HFFc6 (cell line): ENCODE measurements around the gene CDC42BPG. TPM values are rescaled to one million over a fixed set of nuclear protein-coding genes. Genes with fewer than 3 reads are reported as not detected.

Experiments used
- DNase-seq: peaks from one replicate; pipeline ENCODE4 v3.0.0-alpha.2; 2018
- H3K27ac Mint-ChIP-seq: 2 replicates; pipeline ENCODE4 v1.8.0; 2020; ENCODE audit warnings: mild to moderate bottlenecking, mixed read lengths
- H3K27me3 Mint-ChIP-seq: 2 replicates; pipeline ENCODE4 v1.8.0; 2021; ENCODE audit warnings: mild to moderate bottlenecking, moderate library complexity, mixed read lengths; ENCODE audit not compliant: insufficient read depth
- H3K36me3 Mint-ChIP-seq: 2 replicates; pipeline ENCODE4 v1.8.0; 2021; ENCODE audit warnings: low read depth, mixed read lengths
- H3K4me1 Mint-ChIP-seq: 2 replicates; pipeline ENCODE4 v1.8.0; 2020; ENCODE audit warnings: low read depth, mixed read lengths
- H3K4me3 Mint-ChIP-seq: 2 replicates; pipeline ENCODE4 v1.8.0; 2020; ENCODE audit warnings: mild to moderate bottlenecking, moderate library complexity, mixed read lengths
- H3K9me3 Mint-ChIP-seq: 2 replicates; pipeline ENCODE4 v1.8.0; 2020; ENCODE audit warnings: mild to moderate bottlenecking, mixed read lengths
- CTCF ChIP-seq: fragments of 200-600 bp; sonication (generic); IDR thresholded peaks from 2 replicates; pipeline ENCODE4 v1.5.0; 2021; ENCODE audit warnings: antibody characterized with exemption, mild to moderate bottlenecking
- total RNA-seq, 6 experiments: library from RNA; stranded (reverse); fragmentation: NEBNext Ultra II Directional; extraction: Animal tissue kit (Norgen Biotek cat#: 25700); gene quantifications; 2 replicates in 1 of 6; 3 replicates in 5 of 6; pipeline ENCODE4 v1.2.3, GENCODE V29; 2021

CDC42BPG gene
- total RNA-seq, 6 experiments from 2014 or later: 0.02 to 0.21 (median 0.05) TPM; not detected in 1

- Mint-ChIP-seq H3K27ac (no peak overlapping the region), H3K4me3 (no peak overlapping the region), H3K9me3 (no peaks in the 10 kb centered on the region), H3K4me1 (peaks cover 7% of the 10 kb centered on the region), H3K36me3 (no peaks in the 10 kb centered on the region), H3K27me3 (peaks cover 18% of the 10 kb centered on the region)
- DNase-seq: no peak
- no peak for TF ChIP-seq CTCF
These were observed 29.7 kb downstream of the CDC42BPG start for GRCh38 chr11:64814712-64815187.

DNA sequence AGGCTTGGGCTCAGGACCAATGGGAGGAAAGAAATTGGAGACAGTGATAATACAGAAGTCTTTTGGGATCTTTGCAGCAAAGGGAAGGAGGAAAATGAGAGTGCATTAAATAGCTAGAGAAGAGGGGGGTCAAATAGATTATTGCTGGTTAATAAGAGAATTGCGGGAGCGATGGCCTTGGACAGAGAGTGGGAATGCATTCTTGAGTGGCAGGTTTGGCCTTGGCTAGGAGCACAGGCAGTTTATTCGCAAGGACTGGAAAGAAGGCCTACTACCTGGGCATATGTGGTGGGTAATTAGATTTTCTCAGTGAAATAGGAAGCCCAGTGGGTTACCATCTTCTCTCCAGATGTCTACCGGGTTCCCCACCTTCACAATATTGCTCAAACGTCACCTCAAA, 30.6 kb downstream of the CDC42BPG start:
- no peak for DNase-seq
- no peak overlapping the region for H3K4me3 Mint-ChIP-seq
- H3K27ac Mint-ChIP-seq: no peak overlapping the region
- H3K9me3 Mint-ChIP-seq: no peaks in the 10 kb centered on the region
- no peak for TF ChIP-seq CTCF
- H3K4me1 Mint-ChIP-seq: peaks cover 14% of the 10 kb centered on the region
- no peaks in the 10 kb centered on the region for H3K36me3 Mint-ChIP-seq
- H3K27me3 Mint-ChIP-seq: peaks cover 20% of the 10 kb centered on the region

DNA sequence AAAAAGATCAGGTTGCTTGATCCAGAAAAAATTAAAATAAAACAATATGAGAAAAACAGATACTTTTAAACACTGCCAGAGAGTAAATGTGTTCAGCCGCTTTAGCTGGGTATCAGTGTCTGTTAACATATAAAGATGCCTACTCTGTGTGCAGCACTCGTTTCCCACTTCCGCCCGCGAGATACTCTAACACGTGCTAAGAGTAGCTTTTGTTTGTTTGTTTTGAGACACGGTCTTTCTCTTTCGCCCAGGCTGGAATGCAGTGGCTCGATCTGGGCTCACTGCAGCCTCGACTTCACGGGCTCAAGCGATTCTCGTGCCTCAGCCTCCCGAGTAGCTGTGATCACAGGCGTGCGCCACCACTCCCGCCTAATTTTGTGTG, 33.6 kb downstream of the CDC42BPG start:
- no peak for DNase-seq
- no peak for TF ChIP-seq CTCF
- Mint-ChIP-seq H3K9me3 (no peaks in the 10 kb centered on the region), H3K27ac (peak overlapping the region; percentile 69; the same call in 1 of the 2 replicates), H3K4me1 (peaks cover 14% of the 10 kb centered on the region), H3K27me3 (peaks cover 20% of the 10 kb centered on the region), H3K4me3 (peak overlapping the region; percentile 94), H3K36me3 (0 out of 2 replicates have a peak, but pooled peaks cover 7% of the 10 kb centered on the region)

- no peaks in the 10 kb centered on the region for H3K9me3 Mint-ChIP-seq
- DNase-seq: peak; percentile 92
- peak within 1 kb of the TSS; percentile 69 for H3K27ac Mint-ChIP-seq
- peaks cover 17% of the 10 kb centered on the region for H3K27me3 Mint-ChIP-seq
- H3K4me3 Mint-ChIP-seq: peak within 1 kb of the TSS; percentile 94
- TF ChIP-seq CTCF: no peak
- 0 out of 2 replicates have a peak, but pooled peaks cover 7% of the 10 kb centered on the region for H3K36me3 Mint-ChIP-seq
- peaks cover 14% of the 10 kb centered on the region for H3K4me1 Mint-ChIP-seq
These were observed 34.1 kb downstream of the CDC42BPG start, which contains the start of gene MEN1 for GRCh38 chr11:64810271-64810890. Gene MEN1 (minus strand): TSS chr11:64810551. CDS start chr11:64810109, 442 bp downstream.

DNA sequence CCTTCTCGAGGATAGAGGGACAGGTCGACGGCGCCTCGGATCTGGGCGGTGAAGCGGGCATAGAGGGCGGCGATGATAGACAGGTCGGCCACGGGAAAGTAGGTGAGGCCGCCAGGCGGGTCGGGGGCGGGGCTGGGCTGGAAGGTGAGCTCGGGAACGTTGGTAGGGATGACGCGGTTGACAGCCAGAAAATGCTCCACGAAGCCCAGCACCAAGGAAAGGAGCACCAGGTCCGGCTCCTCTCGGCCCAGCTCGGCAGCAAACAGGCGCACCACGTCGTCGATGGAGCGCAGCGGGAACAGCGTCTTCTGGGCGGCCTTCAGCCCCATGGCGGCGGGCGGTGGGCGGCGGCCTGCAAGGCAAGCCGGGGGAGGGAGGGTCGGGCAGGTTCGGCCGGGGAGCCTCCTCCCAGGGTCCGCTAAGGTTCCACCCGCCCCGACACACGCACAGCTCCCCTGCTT, 34.6 kb downstream of the CDC42BPG start:
- peak; percentile 2; the same call in 1 of the 2 replicates for TF ChIP-seq CTCF
- no peak for DNase-seq
- no peaks in the 10 kb centered on the region for H3K9me3 Mint-ChIP-seq
- H3K4me1 Mint-ChIP-seq: peaks cover 14% of the 10 kb centered on the region
- peak overlapping the region; percentile 94 for H3K4me3 Mint-ChIP-seq
- peak overlapping the region; percentile 69 for H3K27ac Mint-ChIP-seq
- peaks cover 14% of the 10 kb centered on the region for H3K27me3 Mint-ChIP-seq
- H3K36me3 Mint-ChIP-seq: 0 out of 2 replicates have a peak, but pooled peaks cover 7% of the 10 kb centered on the region
